Astrocyte (in vitro differentiated cells and primary cell): ENCODE measurements around the gene UBTF. TPM values are rescaled to one million over a fixed set of nuclear protein-coding genes. Genes with fewer than 3 reads are reported as not detected.
A peak's percentile ranks its signal among the peaks of the same experiment; 100 is the strongest.

Experiments used
- DNase-seq: peaks from one replicate; pipeline ENCODE4 v3.0.0-alpha.2; 2010; ENCODE audit warnings: low read depth
- FAIRE-seq: peaks from 2 replicates; lab custom pipeline; 2011; peaks lifted over from hg19 to GRCh38; lab: Jason Lieb, UNC
- H2AFZ ChIP-seq: 2 replicates; pipeline ENCODE4 v1.6.0; 2012; ENCODE audit warnings: low read depth, low read length, inconsistent platforms
- H3K27ac ChIP-seq: 2 replicates; pipeline ENCODE4 v1.5.1; 2011; ENCODE audit warnings: low read depth, low read length, inconsistent platforms
- H3K27me3 ChIP-seq: 2 replicates; pipeline ENCODE4 v1.6.0; 2011; ENCODE audit warnings: low read length, inconsistent platforms; ENCODE audit not compliant: insufficient read depth
- H3K36me3 ChIP-seq: 2 replicates; pipeline ENCODE4 v1.5.1; 2011; ENCODE audit warnings: low read length, inconsistent platforms; ENCODE audit not compliant: insufficient read depth
- H3K4me1 ChIP-seq: 2 replicates; pipeline ENCODE4 v1.5.1; 2011; ENCODE audit warnings: low read length, inconsistent platforms; ENCODE audit not compliant: insufficient read depth
- H3K4me2 ChIP-seq: 2 replicates; pipeline ENCODE4 v1.6.0; 2012; ENCODE audit warnings: low read length, inconsistent platforms
- H3K4me3 ChIP-seq: 2 replicates; pipeline ENCODE4 v1.5.1; 2011; ENCODE audit warnings: low read depth, mild to moderate bottlenecking, low read length, inconsistent platforms; ENCODE audit not compliant: insufficient read depth
- H3K79me2 ChIP-seq: 2 replicates; pipeline ENCODE4 v1.6.0; 2012; ENCODE audit warnings: mild to moderate bottlenecking, low read length, inconsistent platforms; ENCODE audit not compliant: insufficient read depth
- H3K9ac ChIP-seq: 2 replicates; pipeline ENCODE4 v1.6.0; 2012; ENCODE audit warnings: mild to moderate bottlenecking, low read length, inconsistent platforms
- H3K9me3 ChIP-seq: 2 replicates; pipeline ENCODE4 v1.5.1; 2012; ENCODE audit warnings: low read depth, mild to moderate bottlenecking, low read length, inconsistent platforms; ENCODE audit not compliant: insufficient read depth
- H4K20me1 ChIP-seq: 2 replicates; pipeline ENCODE4 v1.6.0; 2012; ENCODE audit warnings: low read length, inconsistent platforms; ENCODE audit not compliant: insufficient read depth
- H3K27ac Mint-ChIP-seq: one replicate; pipeline ENCODE4 v1.8.0; 2021; ENCODE audit warnings: mild to moderate bottlenecking, mixed read lengths; ENCODE audit not compliant: unreplicated experiment
- H3K27me3 Mint-ChIP-seq: one replicate; pipeline ENCODE4 v1.8.0; 2021; ENCODE audit warnings: low read depth, mixed read lengths; ENCODE audit not compliant: unreplicated experiment
- H3K36me3 Mint-ChIP-seq: one replicate; pipeline ENCODE4 v1.8.0; 2021; ENCODE audit warnings: low read depth, mixed read lengths; ENCODE audit not compliant: unreplicated experiment
- H3K4me1 Mint-ChIP-seq: one replicate; pipeline ENCODE4 v1.8.0; 2021; ENCODE audit warnings: low read depth, mixed read lengths; ENCODE audit not compliant: unreplicated experiment
- H3K4me3 Mint-ChIP-seq: one replicate; pipeline ENCODE4 v1.8.0; 2021; ENCODE audit warnings: mild to moderate bottlenecking, moderate library complexity, mixed read lengths; ENCODE audit not compliant: unreplicated experiment
- H3K9me3 Mint-ChIP-seq: one replicate; pipeline ENCODE4 v1.8.0; 2021; ENCODE audit warnings: mild to moderate bottlenecking, mixed read lengths; ENCODE audit not compliant: unreplicated experiment
- CTCF ChIP-seq: IDR thresholded peaks from 2 replicates; pipeline ENCODE4 v1.5.1; 2011; ENCODE audit warnings: low read depth, mild to moderate bottlenecking, inconsistent platforms, low read length, moderate library complexity; ENCODE audit not compliant: insufficient read depth
- EZH2 ChIP-seq: IDR thresholded peaks from 2 replicates; pipeline ENCODE4 v1.6.1; 2012; ENCODE audit warnings: mild to moderate bottlenecking, low read length, inconsistent platforms; ENCODE audit not compliant: insufficient read depth
- total RNA-seq: library from RNA; stranded (reverse); gene quantifications from 2 replicates; pipeline ENCODE4 v1.2.1, GENCODE V29; 2021

UBTF gene
- total RNA-seq, 1 donor from 2014 or later = 48.0 TPM

- Histone ChIP-seq H3K4me1 (peaks cover 36% of the 10 kb centered on the region), H4K20me1 (peaks cover 16% of the 10 kb centered on the region), H3K4me2 (peak overlapping the region; percentile 94), H3K27me3 (no peaks in the 10 kb centered on the region), H3K27ac (peak overlapping the region; percentile 75), H2AFZ (peak overlapping the region; percentile 86), H3K4me3 (peak overlapping the region; percentile 81), H3K9me3 (no peaks in the 10 kb centered on the region), H3K79me2 (peaks cover 24% of the 10 kb centered on the region), H3K36me3 (peaks cover 6% of the 10 kb centered on the region), H3K9ac (peak overlapping the region; percentile 91)
- Mint-ChIP-seq H3K9me3 (no peaks in the 10 kb centered on the region), H3K36me3 (peaks cover 7% of the 10 kb centered on the region), H3K27ac (peak overlapping the region; percentile 94), H3K4me1 (peaks cover 21% of the 10 kb centered on the region), H3K4me3 (peak overlapping the region; percentile 89), H3K27me3 (no peaks in the 10 kb centered on the region)
- no peak for FAIRE-seq
- DNase-seq = no peak
- TF ChIP-seq EZH2 (no peak), CTCF (no peak)
Measured at GRCh38 chr17:44200478-44201155, 18.9 kb downstream of the UBTF start.

- Histone ChIP-seq H3K79me2 (peaks cover 32% of the 10 kb centered on the region), H4K20me1 (peaks cover 16% of the 10 kb centered on the region), H3K36me3 (peaks cover 11% of the 10 kb centered on the region), H3K27ac (peak within 1 kb of the TSS; percentile 75), H3K9ac (peak within 1 kb of the TSS; percentile 91), H3K9me3 (no peaks in the 10 kb centered on the region), H3K4me3 (peak within 1 kb of the TSS; percentile 81), H3K4me2 (peak within 1 kb of the TSS; percentile 95), H3K4me1 (peaks cover 36% of the 10 kb centered on the region), H3K27me3 (no peaks in the 10 kb centered on the region), H2AFZ (peak within 1 kb of the TSS; percentile 86)
- DNase-seq = peak; percentile 92
- H3K9me3 Mint-ChIP-seq = no peaks in the 10 kb centered on the region
- H3K4me3 Mint-ChIP-seq = peak within 1 kb of the TSS; percentile 89
- peaks cover 20% of the 10 kb centered on the region for H3K4me1 Mint-ChIP-seq
- no peak for FAIRE-seq
- TF ChIP-seq CTCF (no peak), EZH2 (no peak)
- peak within 1 kb of the TSS; percentile 94 for H3K27ac Mint-ChIP-seq
- no peaks in the 10 kb centered on the region for H3K27me3 Mint-ChIP-seq
- peaks cover 10% of the 10 kb centered on the region for H3K36me3 Mint-ChIP-seq
Measured at GRCh38 chr17:44199553-44200477, 19.7 kb downstream of the UBTF start, which contains the start of gene ATXN7L3. ATXN7L3 (minus strand) TSS chr17:44199884; CDS start chr17:44198070, 1,814 bp downstream.
